Prostate gland (tissue), 2 donors: ENCODE results near the gene TMEM151A. TPM values are rescaled to one million over a fixed set of nuclear protein-coding genes. Genes with fewer than 3 reads are reported as not detected.

ENCODE experiments used
- DNase-seq: peaks from one replicate; pipeline ENCODE4 v3.0.0-alpha.2; 2019; ENCODE audit warnings: low spot score
- H3K27ac ChIP-seq, 2 donors: fragments of 200-600 bp; sonication (generic); 2 replicates each; pipeline ENCODE4 v1.5.1; 2017 to 2019
- H3K27me3 ChIP-seq: fragments of 200-600 bp; sonication (generic); replicated peaks from 2 replicates; pipeline ENCODE4 v1.5.1; 2019; ENCODE audit not compliant: insufficient read depth
- H3K36me3 ChIP-seq, 2 donors: fragments of 200-600 bp; sonication (generic); 1 replicate in 1 of 2; 2 replicates in 1 of 2; pipeline versions ENCODE4 v1.5.1 to v1.8.1; 2017 to 2019
- H3K4me1 ChIP-seq: fragments of 200-600 bp; sonication (generic); replicated peaks from 2 replicates; pipeline ENCODE4 v1.5.1; 2019
- H3K4me3 ChIP-seq, 2 donors: fragments of 200-600 bp; sonication (generic); 2 replicates each; pipeline ENCODE4 v1.5.1; 2017 to 2019
- H3K9me3 ChIP-seq: fragments of 200-600 bp; sonication (generic); 2 replicates; pipeline ENCODE4 v1.5.1; 2017
- POLR2A ChIP-seq: fragments of 450-650 bp; IDR thresholded peaks from one replicate; pipeline ENCODE4 v1.6.1; 2016; ENCODE audit warnings: antibody characterized with exemption, mild to moderate bottlenecking
- POLR2AphosphoS5 ChIP-seq: sonication (generic); formaldehyde crosslinking; IDR thresholded peaks from one replicate; pipeline ENCODE4 v1.6.1; 2017; ENCODE audit warnings: antibody characterized with exemption
- WGBS: methylation state at CpG from one replicate; pipeline ENCODE4 v1.1.5; 2018; 5-methylcytosine and 5-hydroxymethylcytosine counted together
- intact Hi-C: fragments of 100-400 bp; cut with DNase I; formaldehyde crosslinking; loops from one replicate; pipeline ENCODE4 v1.14.2; 2022
- total RNA-seq, 2 donors: library from RNA; depleted of rRNA; stranded (reverse); fragments of >200 nt; gene quantifications; one replicate each; pipeline ENCODE4 v1.1.0, GENCODE V29; 2016
- TF ChIP-seq, protein P1 (sequence below), 4 experiments: fragments of 200-600 bp in 2 of 4; fragments of 450-650 bp in 2 of 4; sonication (generic) in 2 of 4; IDR thresholded peaks; 1 replicate in 3 of 4; 2 replicates in 1 of 4; pipeline ENCODE4 v1.5.1; 2016 to 2019; ENCODE audit warnings: antibody characterized with exemption in 4 of 4, mild to moderate bottlenecking in 2 of 4, moderate library complexity in 2 of 4

The TMEM151A gene
- total RNA-seq, 2 donors from 2014 or later: 0.17 to 0.50 TPM

DNA sequence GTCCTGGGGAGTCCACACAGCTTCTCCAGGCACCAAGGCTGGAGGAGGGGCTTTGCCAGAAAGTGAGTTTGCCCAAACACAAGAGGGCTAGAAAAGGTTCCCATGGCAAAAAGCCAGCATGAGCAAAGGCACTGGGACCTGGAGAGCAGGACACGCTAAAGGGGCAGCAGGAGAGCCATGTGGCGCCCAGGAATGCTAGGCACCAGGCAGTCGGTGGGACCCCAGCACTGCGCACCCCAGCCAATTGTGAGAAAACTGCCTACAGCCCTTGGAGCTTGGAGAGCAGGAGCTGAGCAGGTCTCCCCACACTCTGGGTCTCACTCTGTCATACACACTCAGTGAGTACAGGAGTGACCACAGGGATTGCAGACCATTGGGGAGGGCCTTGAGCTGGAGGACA is 28.5 kb upstream of the TMEM151A start:
- peaks cover 0 to 7% of the 10 kb centered on the region in 2 donors for H3K36me3 ChIP-seq

GRCh38 chr11:66263785-66264184 is 27.9 kb upstream of the TMEM151A start:
- no peaks in the 10 kb centered on the region for H3K27me3 ChIP-seq
- intact Hi-C loops: loop anchor here (10.0 kb wide), 1 partner anchor 349 kb away; the partner anchor contains the start of genes C11orf68 and DRAP1
- H3K4me1 ChIP-seq: peaks cover 7% of the 10 kb centered on the region
- TF ChIP-seq, protein P1, sequence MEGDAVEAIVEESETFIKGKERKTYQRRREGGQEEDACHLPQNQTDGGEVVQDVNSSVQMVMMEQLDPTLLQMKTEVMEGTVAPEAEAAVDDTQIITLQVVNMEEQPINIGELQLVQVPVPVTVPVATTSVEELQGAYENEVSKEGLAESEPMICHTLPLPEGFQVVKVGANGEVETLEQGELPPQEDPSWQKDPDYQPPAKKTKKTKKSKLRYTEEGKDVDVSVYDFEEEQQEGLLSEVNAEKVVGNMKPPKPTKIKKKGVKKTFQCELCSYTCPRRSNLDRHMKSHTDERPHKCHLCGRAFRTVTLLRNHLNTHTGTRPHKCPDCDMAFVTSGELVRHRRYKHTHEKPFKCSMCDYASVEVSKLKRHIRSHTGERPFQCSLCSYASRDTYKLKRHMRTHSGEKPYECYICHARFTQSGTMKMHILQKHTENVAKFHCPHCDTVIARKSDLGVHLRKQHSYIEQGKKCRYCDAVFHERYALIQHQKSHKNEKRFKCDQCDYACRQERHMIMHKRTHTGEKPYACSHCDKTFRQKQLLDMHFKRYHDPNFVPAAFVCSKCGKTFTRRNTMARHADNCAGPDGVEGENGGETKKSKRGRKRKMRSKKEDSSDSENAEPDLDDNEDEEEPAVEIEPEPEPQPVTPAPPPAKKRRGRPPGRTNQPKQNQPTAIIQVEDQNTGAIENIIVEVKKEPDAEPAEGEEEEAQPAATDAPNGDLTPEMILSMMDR (IDR thresholded peaks at IDR 0.05): no peak
- peaks cover 0 to 7% of the 10 kb centered on the region in 2 donors for H3K36me3 ChIP-seq
- H3K27ac ChIP-seq: no peak overlapping the region
- no peak overlapping the region for H3K4me3 ChIP-seq
- WGBS: 92% methylated on average over 10 of the region's 10 CpGs
- DNase-seq: no peak
- H3K9me3 ChIP-seq: no peaks in the 10 kb centered on the region

More for the DNA sequence above, 28.5 kb upstream of the TMEM151A start:
- H3K4me3 ChIP-seq: no peak overlapping the region
- WGBS: 98% methylated on average over 4 of the region's 4 CpGs
- TF ChIP-seq POLR2A: no peak
- no peak for TF ChIP-seq POLR2AphosphoS5
- TF ChIP-seq, protein P1 (IDR thresholded peaks at IDR 0.05): no peak
- H3K4me1 ChIP-seq: peaks cover 10% of the 10 kb centered on the region
- intact Hi-C loops: loop anchor here (10.0 kb wide), 1 partner anchor 348 kb away; the partner anchor contains the start of genes C11orf68 and DRAP1
- no peak overlapping the region for H3K27ac ChIP-seq
- no peak for DNase-seq
- H3K27me3 ChIP-seq: no peaks in the 10 kb centered on the region
- no peaks in the 10 kb centered on the region for H3K9me3 ChIP-seq

DNA sequence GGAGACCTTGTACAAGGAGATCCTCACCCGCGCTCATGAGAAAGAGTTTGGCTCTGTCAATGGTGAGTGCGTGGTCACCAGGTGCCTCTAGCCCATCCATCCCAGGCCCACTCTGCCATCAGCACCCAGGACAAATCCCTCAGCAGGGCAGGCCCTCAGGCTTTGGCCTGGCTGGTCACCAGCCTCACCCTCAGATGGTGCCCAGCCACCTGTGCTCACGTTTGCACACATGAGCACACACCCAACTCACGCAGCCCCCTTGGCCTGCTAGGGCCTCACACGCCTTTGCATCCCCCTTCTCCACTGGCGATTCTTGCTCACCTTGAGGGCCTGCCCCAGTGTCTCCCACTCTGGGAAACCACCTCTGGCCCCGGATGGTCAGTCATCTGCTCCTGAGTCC is 27.3 kb upstream of the TMEM151A start:
- Histone ChIP-seq H3K27me3 (no peaks in the 10 kb centered on the region), H3K4me1 (peaks cover 7% of the 10 kb centered on the region), H3K27ac (no peak overlapping the region), H3K36me3 (peaks cover 0 to 7% of the 10 kb centered on the region in 2 donors), H3K4me3 (no peak overlapping the region), H3K9me3 (no peaks in the 10 kb centered on the region)
- no peak for DNase-seq
- intact Hi-C loops: loop anchor here (10.0 kb wide), 1 partner anchor 350 kb away; the partner anchor contains the start of genes C11orf68 and DRAP1
- 91% methylated on average over 8 of the region's 8 CpGs for WGBS
- TF ChIP-seq POLR2A (no peak), POLR2AphosphoS5 (no peak)
- TF ChIP-seq, protein P1 (IDR thresholded peaks at IDR 0.05): no peak

GRCh38 chr11:66264914-66265313 is 26.8 kb upstream of the TMEM151A start:
- 64% methylated on average over 11 of the region's 12 CpGs for WGBS
- TF ChIP-seq POLR2A: no peak
- TF ChIP-seq POLR2AphosphoS5: no peak
- TF ChIP-seq, protein P1 (IDR thresholded peaks at IDR 0.05): no peak
- Histone ChIP-seq H3K36me3 (peaks cover 0 to 7% of the 10 kb centered on the region in 2 donors), H3K9me3 (no peaks in the 10 kb centered on the region), H3K4me3 (no peak overlapping the region), H3K4me1 (peaks cover 9% of the 10 kb centered on the region), H3K27ac (no peak overlapping the region), H3K27me3 (no peaks in the 10 kb centered on the region)
- DNase-seq: no peak
- intact Hi-C loops: loop anchor here (10.0 kb wide), 1 partner anchor 350 kb away; the partner anchor contains the start of genes C11orf68 and DRAP1
